Measurements from ENCODE around the gene MYOT. TPM values are rescaled to one million over a fixed set of nuclear protein-coding genes. Genes with fewer than 3 reads are reported as not detected.

MYOT gene
- 1.0 and 9.2 TPM in 2 replicates for total RNA-seq (2012; rRNA removed)

- H3K9ac ChIP-seq (ENCODE audit: low read depth, low read length) = no peak within 1 kb of the TSS
- no peak within 1 kb of the TSS for H3K4me3 ChIP-seq (ENCODE audit: low read length)
- H3K27me3 ChIP-seq (ENCODE audit: control insufficient read depth, insufficient read depth, low read length) = no peaks in the 10 kb centered on the region
- H3K4me2 ChIP-seq (ENCODE audit: low read length) = no peak within 1 kb of the TSS
- no peaks in the 10 kb centered on the region for H3K36me3 ChIP-seq (ENCODE audit: insufficient read depth, low read length)
- H3K4me1 ChIP-seq (ENCODE audit: control insufficient read depth, insufficient read depth, low read length) = no peaks in the 10 kb centered on the region
- H3K9me3 ChIP-seq (replicated peaks; ENCODE audit: low read length) = no peaks in the 10 kb centered on the region
Measured at GRCh38 chr5:137867664-137868063, at the start of gene MYOT. MYOT (plus strand) TSS chr5:137867860; CDS start chr5:137870652, 2,792 bp downstream.

- Histone ChIP-seq H3K9ac (ENCODE audit: low read depth, low read length) (no peak overlapping the region), H3K4me2 (ENCODE audit: low read length) (no peak overlapping the region), H3K36me3 (ENCODE audit: insufficient read depth, low read length) (no peaks in the 10 kb centered on the region), H3K4me1 (ENCODE audit: control insufficient read depth, insufficient read depth, low read length) (no peaks in the 10 kb centered on the region), H3K4me3 (ENCODE audit: low read length) (no peak overlapping the region), H3K27me3 (ENCODE audit: control insufficient read depth, insufficient read depth, low read length) (no peaks in the 10 kb centered on the region), H3K9me3 (replicated peaks; ENCODE audit: low read length) (no peaks in the 10 kb centered on the region)
Measured at GRCh38 chr5:137819766-137820165, 47.9 kb upstream of the MYOT start.

- no peak overlapping the region for H3K4me2 ChIP-seq (ENCODE audit: low read length)
- H3K9ac ChIP-seq (ENCODE audit: low read depth, low read length) = no peak overlapping the region
- H3K9me3 ChIP-seq (replicated peaks; ENCODE audit: low read length) = no peaks in the 10 kb centered on the region
- H3K27me3 ChIP-seq (ENCODE audit: control insufficient read depth, insufficient read depth, low read length) = no peaks in the 10 kb centered on the region
- no peak overlapping the region for H3K4me3 ChIP-seq (ENCODE audit: low read length)
- H3K4me1 ChIP-seq (ENCODE audit: control insufficient read depth, insufficient read depth, low read length) = peaks cover 7% of the 10 kb centered on the region
- no peaks in the 10 kb centered on the region for H3K36me3 ChIP-seq (ENCODE audit: insufficient read depth, low read length)
Measured at GRCh38 chr5:137822158-137822764, 45.4 kb upstream of the MYOT start.

DNA sequence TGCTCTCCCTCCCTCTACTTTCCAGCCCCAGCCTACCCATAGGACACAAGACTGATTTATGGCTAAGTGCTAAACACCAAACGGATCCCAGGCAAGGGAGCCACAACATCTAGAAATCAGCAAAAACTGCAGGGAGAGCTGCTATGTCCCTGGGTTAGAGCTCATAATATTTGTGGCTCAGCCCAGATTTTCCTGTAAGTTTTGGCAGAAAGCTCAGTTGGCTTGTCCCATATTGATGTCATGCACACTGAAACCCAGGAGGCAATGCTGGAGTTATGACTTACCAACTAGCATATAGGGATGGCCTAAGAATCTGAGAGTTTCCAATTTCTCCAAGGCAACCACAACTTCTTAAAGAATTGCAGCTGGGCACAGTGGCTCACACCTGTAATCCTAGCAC is 44.7 kb upstream of the MYOT start:
- H3K9ac ChIP-seq (ENCODE audit: low read depth, low read length) = no peak overlapping the region
- H3K4me1 ChIP-seq (ENCODE audit: control insufficient read depth, insufficient read depth, low read length) = peaks cover 11% of the 10 kb centered on the region
- no peaks in the 10 kb centered on the region for H3K27me3 ChIP-seq (ENCODE audit: control insufficient read depth, insufficient read depth, low read length)
- H3K4me3 ChIP-seq (ENCODE audit: low read length) = no peak overlapping the region
- no peaks in the 10 kb centered on the region for H3K9me3 ChIP-seq (replicated peaks; ENCODE audit: low read length)
- no peaks in the 10 kb centered on the region for H3K36me3 ChIP-seq (ENCODE audit: insufficient read depth, low read length)
- H3K4me2 ChIP-seq (ENCODE audit: low read length) = no peak overlapping the region

GRCh38 chr5:137825165-137825564 is 42.5 kb upstream of the MYOT start:
- no peak overlapping the region for H3K4me2 ChIP-seq (ENCODE audit: low read length)
- H3K9me3 ChIP-seq (replicated peaks; ENCODE audit: low read length) = no peaks in the 10 kb centered on the region
- H3K36me3 ChIP-seq (ENCODE audit: insufficient read depth, low read length) = no peaks in the 10 kb centered on the region
- peaks cover 21% of the 10 kb centered on the region for H3K4me1 ChIP-seq (ENCODE audit: control insufficient read depth, insufficient read depth, low read length)
- H3K27me3 ChIP-seq (ENCODE audit: control insufficient read depth, insufficient read depth, low read length) = no peaks in the 10 kb centered on the region
- no peak overlapping the region for H3K4me3 ChIP-seq (ENCODE audit: low read length)
- H3K9ac ChIP-seq (ENCODE audit: low read depth, low read length) = no peak overlapping the region

- no peak overlapping the region for H3K4me3 ChIP-seq (ENCODE audit: low read length)
Measured at GRCh38 chr5:137826067-137826466, 41.6 kb upstream of the MYOT start.

GRCh38 chr5:137828180-137828579 is 39.5 kb upstream of the MYOT start:
- no peak overlapping the region for H3K4me3 ChIP-seq (ENCODE audit: low read length)
- H3K9ac ChIP-seq (ENCODE audit: low read depth, low read length) = peak overlapping the region; percentile 40
- peak overlapping the region; percentile 16 for H3K4me2 ChIP-seq (ENCODE audit: low read length)
- no peaks in the 10 kb centered on the region for H3K27me3 ChIP-seq (ENCODE audit: control insufficient read depth, insufficient read depth, low read length)
- peaks cover 28% of the 10 kb centered on the region for H3K4me1 ChIP-seq (ENCODE audit: control insufficient read depth, insufficient read depth, low read length)
- H3K36me3 ChIP-seq (ENCODE audit: insufficient read depth, low read length) = no peaks in the 10 kb centered on the region
- H3K9me3 ChIP-seq (replicated peaks; ENCODE audit: low read length) = no peaks in the 10 kb centered on the region

More at GRCh38 chr5:137826067-137826466, 41.6 kb upstream of the MYOT start:
- no peaks in the 10 kb centered on the region for H3K36me3 ChIP-seq (ENCODE audit: insufficient read depth, low read length)
- no peaks in the 10 kb centered on the region for H3K27me3 ChIP-seq (ENCODE audit: control insufficient read depth, insufficient read depth, low read length)
- no peaks in the 10 kb centered on the region for H3K9me3 ChIP-seq (replicated peaks; ENCODE audit: low read length)
- H3K4me1 ChIP-seq (ENCODE audit: control insufficient read depth, insufficient read depth, low read length) = peaks cover 21% of the 10 kb centered on the region
- no peak overlapping the region for H3K9ac ChIP-seq (ENCODE audit: low read depth, low read length)
- H3K4me2 ChIP-seq (ENCODE audit: low read length) = no peak overlapping the region

DNA sequence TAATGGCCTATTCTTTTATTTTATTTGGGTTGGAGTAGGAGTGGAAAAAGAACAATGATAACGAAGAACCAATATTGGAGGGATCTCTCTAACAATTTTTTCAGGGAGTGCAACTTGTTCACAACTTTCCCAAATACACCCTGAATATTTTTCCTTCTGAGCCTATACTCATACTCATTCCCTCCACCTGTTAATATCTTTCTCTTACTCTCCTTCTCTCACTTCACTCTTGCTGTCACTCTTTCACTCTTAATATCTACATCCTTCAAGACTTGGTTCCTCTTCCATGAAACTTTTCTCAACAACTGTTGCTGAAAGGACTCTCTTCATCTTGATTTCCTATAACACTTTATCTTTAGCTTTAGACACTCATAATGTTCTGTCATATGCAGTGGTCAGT is 39.0 kb upstream of the MYOT start:
- no peaks in the 10 kb centered on the region for H3K36me3 ChIP-seq (ENCODE audit: insufficient read depth, low read length)
- H3K9me3 ChIP-seq (replicated peaks; ENCODE audit: low read length) = no peaks in the 10 kb centered on the region
- no peaks in the 10 kb centered on the region for H3K27me3 ChIP-seq (ENCODE audit: control insufficient read depth, insufficient read depth, low read length)
- peaks cover 32% of the 10 kb centered on the region for H3K4me1 ChIP-seq (ENCODE audit: control insufficient read depth, insufficient read depth, low read length)
- no peak overlapping the region for H3K9ac ChIP-seq (ENCODE audit: low read depth, low read length)
- no peak overlapping the region for H3K4me3 ChIP-seq (ENCODE audit: low read length)
- H3K4me2 ChIP-seq (ENCODE audit: low read length) = no peak overlapping the region

- Histone ChIP-seq H3K9me3 (replicated peaks; ENCODE audit: low read length) (no peaks in the 10 kb centered on the region), H3K4me2 (ENCODE audit: low read length) (no peak overlapping the region), H3K4me1 (ENCODE audit: control insufficient read depth, insufficient read depth, low read length) (peaks cover 44% of the 10 kb centered on the region), H3K27me3 (ENCODE audit: control insufficient read depth, insufficient read depth, low read length) (no peaks in the 10 kb centered on the region), H3K4me3 (ENCODE audit: low read length) (no peak overlapping the region), H3K9ac (ENCODE audit: low read depth, low read length) (no peak overlapping the region), H3K36me3 (ENCODE audit: insufficient read depth, low read length) (no peaks in the 10 kb centered on the region)
Measured at GRCh38 chr5:137831105-137831504, 36.6 kb upstream of the MYOT start.

GRCh38 chr5:137831526-137831925 is 36.1 kb upstream of the MYOT start:
- Histone ChIP-seq H3K9me3 (replicated peaks; ENCODE audit: low read length) (no peaks in the 10 kb centered on the region), H3K27me3 (ENCODE audit: control insufficient read depth, insufficient read depth, low read length) (no peaks in the 10 kb centered on the region), H3K36me3 (ENCODE audit: insufficient read depth, low read length) (no peaks in the 10 kb centered on the region), H3K9ac (ENCODE audit: low read depth, low read length) (no peak overlapping the region), H3K4me1 (ENCODE audit: control insufficient read depth, insufficient read depth, low read length) (peaks cover 48% of the 10 kb centered on the region), H3K4me3 (ENCODE audit: low read length) (no peak overlapping the region), H3K4me2 (ENCODE audit: low read length) (no peak overlapping the region)

DNA sequence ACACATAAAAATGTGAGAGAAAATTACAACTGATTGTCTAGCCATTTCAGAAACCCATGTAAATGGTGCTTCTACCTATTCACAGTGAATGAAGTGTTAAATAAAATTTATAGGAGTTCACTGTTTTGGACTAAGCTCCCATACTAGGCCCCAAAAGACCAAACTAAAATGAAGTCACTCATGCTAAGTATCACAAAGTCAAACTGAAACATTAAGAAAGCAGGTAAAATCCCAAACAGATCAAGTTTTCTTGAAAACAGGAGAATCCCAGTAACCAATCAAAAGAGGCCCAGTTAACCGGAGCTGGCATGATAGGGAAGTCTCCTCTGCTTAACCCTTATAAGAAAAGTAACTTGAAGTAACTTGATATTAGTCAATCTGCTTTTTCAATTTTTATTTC is 35.2 kb upstream of the MYOT start:
- Histone ChIP-seq H3K9me3 (replicated peaks; ENCODE audit: low read length) (no peaks in the 10 kb centered on the region), H3K4me2 (ENCODE audit: low read length) (no peak overlapping the region), H3K4me3 (ENCODE audit: low read length) (no peak overlapping the region), H3K4me1 (ENCODE audit: control insufficient read depth, insufficient read depth, low read length) (peaks cover 57% of the 10 kb centered on the region), H3K9ac (ENCODE audit: low read depth, low read length) (no peak overlapping the region), H3K36me3 (ENCODE audit: insufficient read depth, low read length) (no peaks in the 10 kb centered on the region), H3K27me3 (ENCODE audit: control insufficient read depth, insufficient read depth, low read length) (no peaks in the 10 kb centered on the region)

- no peak overlapping the region for H3K4me3 ChIP-seq (ENCODE audit: low read length)
- no peaks in the 10 kb centered on the region for H3K27me3 ChIP-seq (ENCODE audit: control insufficient read depth, insufficient read depth, low read length)
- no peaks in the 10 kb centered on the region for H3K9me3 ChIP-seq (replicated peaks; ENCODE audit: low read length)
- H3K4me2 ChIP-seq (ENCODE audit: low read length) = peak overlapping the region; percentile 52
- H3K36me3 ChIP-seq (ENCODE audit: insufficient read depth, low read length) = no peaks in the 10 kb centered on the region
- H3K9ac ChIP-seq (ENCODE audit: low read depth, low read length) = peak overlapping the region; percentile 38
- H3K4me1 ChIP-seq (ENCODE audit: control insufficient read depth, insufficient read depth, low read length) = peaks cover 59% of the 10 kb centered on the region
Measured at GRCh38 chr5:137833463-137833862, 34.2 kb upstream of the MYOT start.

All from skeletal muscle satellite cell (primary cell).